Erythroblast (primary cell): ENCODE data around the gene SLC51A.

Experiments used
- GATA1 ChIP-seq: IDR thresholded peaks from 2 replicates; pipeline ENCODE4 v1.6.1; 2011; ENCODE audit warnings: low read depth, mild to moderate bottlenecking, control low read depth, low read length, moderate library complexity
- POLR2A ChIP-seq: IDR thresholded peaks from 2 replicates; pipeline ENCODE4 v1.6.1; 2011; ENCODE audit warnings: mild to moderate bottlenecking, low read length

- TF ChIP-seq POLR2A (no peak), GATA1 (no peak)
These were observed 49.6 kb upstream of the SLC51A start for GRCh38 chr3:196166741-196167140.
